HCT116 (cell line): ENCODE measurements around the gene WAC. TPM values are rescaled to one million over a fixed set of nuclear protein-coding genes. Genes with fewer than 3 reads are reported as not detected.

Experiments
- ATAC-seq: fragments of 200-7000 bp; cut with Tn5 transposase; 2 replicates; pipeline ENCODE4 v1.9.1; 2020; ENCODE audit warnings: mild to moderate bottlenecking, moderate library complexity
- BruUV-seq: library from RNA; stranded (reverse); fragments of 400-500 nt; replicated peaks from 2 replicates; lab custom pipeline; 2021; lab: Mats Ljungman, UMichigan
- CTCF ChIA-PET: fragments of 300-600 bp; sonication (Branson Sonifier 250); formaldehyde crosslinking; loops from one replicate; lab custom pipeline; 2021; ENCODE audit warnings: antibody characterized with exemption; lab: Charles Lee
- POLR2A ChIA-PET: fragments of 300-600, 350-600 bp; sonication (Branson Sonifier 250); formaldehyde crosslinking; loops from one replicate; lab custom pipeline; 2021; ENCODE audit warnings: antibody characterized with exemption; lab: Charles Lee
- RAD21 ChIA-PET, 2 experiments: fragments of 300-600 bp; sonication (Branson Sonifier 250); formaldehyde crosslinking; loops; one replicate each; lab custom pipeline; 2023; ENCODE audit warnings: low total read pairs in 2 of 2; ENCODE audit not compliant: uncharacterized antibody in 2 of 2, unreplicated experiment in 2 of 2, low non-redundant PET in 1 of 2; lab: Charles Lee
- DNase-seq: peaks from one replicate; pipeline ENCODE4 v3.0.0-alpha.2; 2010; ENCODE audit warnings: low read depth, low spot score
- H2AFZ ChIP-seq: fragments of 200-600 bp; shearing (Covaris generic), sonication (generic); 2 replicates; pipeline ENCODE4 v1.6.1; 2017; ENCODE audit warnings: low read depth, mixed run types, mixed read lengths, antibody characterized with exemption, low read length; ENCODE audit not compliant: poor library complexity, severe bottlenecking
- H3K27ac ChIP-seq: 2 replicates; pipeline ENCODE4 v1.5.1; 2012; ENCODE audit warnings: low read depth, low read length
- H3K27me3 ChIP-seq: fragments of 200-600 bp; sonication (generic); 2 replicates; pipeline ENCODE4 v1.6.1; 2016; ENCODE audit warnings: mixed run types, low read length, mixed read lengths; ENCODE audit not compliant: insufficient read depth
- H3K36me3 ChIP-seq, 2 experiments: fragments of 200-500 bp in 1 of 2; fragments of 200-600 bp in 1 of 2; sonication (Bioruptor generic) in 1 of 2; sonication (generic) in 1 of 2; 2 replicates each; pipeline versions ENCODE4 v1.5.1 to v1.6.1; 2014 to 2016; ENCODE audit warnings: low read length in 2 of 2, inconsistent platforms in 1 of 2, mixed read lengths in 1 of 2, mixed run types in 1 of 2; ENCODE audit not compliant: insufficient read depth in 2 of 2, control insufficient read depth in 1 of 2
- H3K4me1 ChIP-seq, 2 experiments: fragments of 200-600 bp in 1 of 2; sonication (generic) in 1 of 2; 2 replicates each; pipeline versions ENCODE4 v1.5.1 to v1.6.1; 2012 to 2017; ENCODE audit warnings: low read length in 2 of 2, inconsistent platforms in 1 of 2, mild to moderate bottlenecking in 1 of 2, mixed read lengths in 1 of 2, mixed run types in 1 of 2, moderate library complexity in 1 of 2; ENCODE audit not compliant: insufficient read depth in 2 of 2, control insufficient read depth in 1 of 2
- H3K4me2 ChIP-seq: fragments of 200-600 bp; sonication (generic); 2 replicates; pipeline ENCODE4 v1.6.1; 2017; ENCODE audit warnings: mixed run types, low read length, mixed read lengths
- H3K4me3 ChIP-seq, 2 experiments: fragments of 200-600 bp in 1 of 2; sonication (generic) in 1 of 2; replicated peaks in 1 of 2; 2 replicates each; pipeline ENCODE4 v1.5.1; 2011 to 2016; ENCODE audit warnings: low read length in 2 of 2, control low read depth in 1 of 2, low read depth in 1 of 2, mild to moderate bottlenecking in 1 of 2, mixed read lengths in 1 of 2, mixed run types in 1 of 2
- H3K79me2 ChIP-seq: fragments of 200-600 bp; sonication (generic); 2 replicates; pipeline ENCODE4 v1.6.1; 2017; ENCODE audit warnings: mild to moderate bottlenecking, mixed run types, low read length, moderate library complexity, mixed read lengths; ENCODE audit not compliant: insufficient read depth
- H3K9ac ChIP-seq: fragments of 200-600 bp; sonication (generic); 2 replicates; pipeline ENCODE4 v1.6.1; 2016; ENCODE audit warnings: low read length, mixed read lengths
- H3K9me2 ChIP-seq: fragments of 200-600 bp; sonication (generic), shearing (Covaris generic); 2 replicates; pipeline ENCODE4 v1.6.1; 2017; ENCODE audit warnings: mixed run types, mild to moderate bottlenecking, moderate library complexity; ENCODE audit not compliant: insufficient read depth
- H3K9me3 ChIP-seq, 2 experiments: fragments of 200-500 bp in 1 of 2; fragments of 200-600 bp in 1 of 2; sonication (Bioruptor generic) in 1 of 2; sonication (generic) in 1 of 2; 2 replicates each; pipeline ENCODE4 v1.6.1; 2014 to 2017; ENCODE audit warnings: low read length in 2 of 2, mixed read lengths in 2 of 2, inconsistent platforms in 1 of 2, low read depth in 1 of 2, mild to moderate bottlenecking in 1 of 2, mixed run types in 1 of 2, moderate library complexity in 1 of 2; ENCODE audit not compliant: control insufficient read depth in 1 of 2, insufficient read depth in 1 of 2
- H4K20me1 ChIP-seq: fragments of 200-600 bp; sonication (generic), shearing (Covaris generic); 2 replicates; pipeline ENCODE4 v1.6.1; 2017; ENCODE audit warnings: mixed run types, mild to moderate bottlenecking, moderate library complexity; ENCODE audit not compliant: insufficient read depth
- ATF3 ChIP-seq: IDR thresholded peaks from 2 replicates; pipeline ENCODE4 v1.6.1; 2012
- CEBPB ChIP-seq: IDR thresholded peaks from 2 replicates; pipeline ENCODE4 v1.6.1; 2012; ENCODE audit warnings: low read depth
- EZH2 ChIP-seq: fragments of 200-600 bp; sonication (generic); IDR thresholded peaks from 2 replicates; pipeline ENCODE4 v1.6.1; 2017; ENCODE audit warnings: antibody characterized with exemption, mixed run types
- EZH2phosphoT487 ChIP-seq: fragments of 200-600 bp; IDR thresholded peaks from 2 replicates; pipeline ENCODE4 v1.6.1; 2018; ENCODE audit warnings: antibody characterized with exemption, borderline replicate concordance
- FOSL1 ChIP-seq: IDR thresholded peaks from 2 replicates; pipeline ENCODE4 v1.6.1; 2012; ENCODE audit warnings: low read depth
- POLR2A ChIP-seq: IDR thresholded peaks from 2 replicates; pipeline ENCODE4 v1.7.0; 2011; ENCODE audit warnings: borderline replicate concordance; ENCODE audit not compliant: insufficient read depth, insufficient read length; ENCODE audit errors: extremely low read depth
- REST ChIP-seq: IDR thresholded peaks from 2 replicates; pipeline ENCODE4 v1.6.1; 2012; ENCODE audit warnings: low read depth
- SIN3A ChIP-seq: IDR thresholded peaks from 2 replicates; pipeline ENCODE4 v1.6.1; 2012; ENCODE audit warnings: low read depth
- SP1 ChIP-seq: IDR thresholded peaks from 2 replicates; pipeline ENCODE4 v1.6.1; 2012; ENCODE audit warnings: low read depth
- SRF ChIP-seq: IDR thresholded peaks from 2 replicates; pipeline ENCODE4 v1.6.1; 2012; ENCODE audit warnings: low read depth
- TCF7L2 ChIP-seq: IDR thresholded peaks from 2 replicates; pipeline ENCODE4 v1.7.0; 2011; ENCODE audit warnings: borderline replicate concordance, inconsistent platforms; ENCODE audit not compliant: insufficient read depth, insufficient read length; ENCODE audit errors: extremely low read depth
- ZFX ChIP-seq: fragments of 450-650 bp; IDR thresholded peaks from 2 replicates; pipeline ENCODE4 v1.6.1; 2017
- ZNF274 ChIP-seq: fragments of 200-500 bp; sonication (Bioruptor generic); IDR thresholded peaks from 2 replicates; pipeline ENCODE4 v1.6.1; 2014; ENCODE audit warnings: mild to moderate bottlenecking, low read depth, low read length, inconsistent platforms
- intact Hi-C: fragments of 100-400 bp; cut with micrococcal nuclease; formaldehyde crosslinking; loops from 2 replicates; pipeline ENCODE4 v1.10.0; 2022
- total RNA-seq: library from RNA; stranded (reverse); gene quantifications from one replicate; pipeline ENCODE4 v1.2.1, GENCODE V29; 2021; ENCODE audit not compliant: unreplicated experiment
- TF ChIP-seq, protein P1 (sequence below): IDR thresholded peaks from 2 replicates; pipeline ENCODE4 v1.6.1; 2011; ENCODE audit warnings: mild to moderate bottlenecking, low read length, moderate library complexity; ENCODE audit not compliant: insufficient replicate concordance; ENCODE audit errors: extremely low read depth

The WAC gene
- total RNA-seq, 1 experiment from 2014 or later: 117 TPM

DNA sequence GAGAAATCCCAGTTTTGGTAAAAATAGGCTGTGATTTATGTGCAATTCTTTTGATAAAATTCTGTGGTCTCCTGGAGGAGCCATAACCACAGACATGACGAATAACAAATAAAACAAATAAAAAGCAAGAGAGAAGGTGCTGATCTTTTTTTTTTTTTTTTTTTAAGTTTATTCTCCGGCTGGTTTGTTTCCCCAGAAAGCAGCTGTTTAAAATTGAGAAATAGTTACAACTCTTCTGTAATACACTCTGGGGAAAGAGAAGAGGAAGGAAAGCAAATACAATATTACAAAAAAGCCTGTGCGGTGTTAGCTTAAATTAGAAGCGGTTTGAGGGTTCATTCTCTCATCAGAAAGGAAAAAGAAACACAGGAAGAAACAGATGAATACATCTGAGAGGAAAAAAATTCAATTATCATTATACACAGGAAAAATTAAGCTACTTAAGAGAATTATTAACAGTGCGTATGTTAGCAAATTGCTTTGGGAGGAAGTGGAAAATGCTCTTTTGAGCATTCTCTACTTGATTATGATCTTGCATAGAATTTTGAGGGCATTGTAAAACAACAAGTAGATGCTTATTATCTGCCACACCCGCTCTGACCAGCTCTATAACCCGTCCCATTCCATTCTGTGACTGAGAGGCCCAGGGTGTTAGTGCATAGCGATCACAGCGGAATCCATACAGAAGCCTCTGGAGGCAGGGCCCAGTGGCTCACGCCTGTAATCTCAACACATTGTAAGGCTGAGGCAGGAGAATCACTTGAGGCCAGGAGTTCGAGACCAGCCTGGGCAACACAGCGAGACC is 40.6 kb upstream of the WAC start:
- ATAC-seq (no peak), DNase-seq (no peak)
- Histone ChIP-seq H3K27me3 (no peaks in the 10 kb centered on the region), H3K36me3 (no peaks in the 10 kb centered on the region), H3K4me2 (no peak overlapping the region), H3K9me2 (no peaks in the 10 kb centered on the region), H2AFZ (no peak overlapping the region), H3K9ac (no peak overlapping the region), H3K4me3 (no peak overlapping the region), H3K4me1 (peaks cover 0 to 3% of the 10 kb centered on the region in 2 experiments; a peak in 2 of 4 replicates), H4K20me1 (no peaks in the 10 kb centered on the region), H3K9me3 (no peaks in the 10 kb centered on the region), H3K79me2 (no peaks in the 10 kb centered on the region), H3K27ac (no peak overlapping the region)
- CTCF ChIA-PET: no interaction called here
- BruUV-seq: no TSS peak
- TF ChIP-seq SIN3A: no peak
- TF ChIP-seq, protein P1, sequence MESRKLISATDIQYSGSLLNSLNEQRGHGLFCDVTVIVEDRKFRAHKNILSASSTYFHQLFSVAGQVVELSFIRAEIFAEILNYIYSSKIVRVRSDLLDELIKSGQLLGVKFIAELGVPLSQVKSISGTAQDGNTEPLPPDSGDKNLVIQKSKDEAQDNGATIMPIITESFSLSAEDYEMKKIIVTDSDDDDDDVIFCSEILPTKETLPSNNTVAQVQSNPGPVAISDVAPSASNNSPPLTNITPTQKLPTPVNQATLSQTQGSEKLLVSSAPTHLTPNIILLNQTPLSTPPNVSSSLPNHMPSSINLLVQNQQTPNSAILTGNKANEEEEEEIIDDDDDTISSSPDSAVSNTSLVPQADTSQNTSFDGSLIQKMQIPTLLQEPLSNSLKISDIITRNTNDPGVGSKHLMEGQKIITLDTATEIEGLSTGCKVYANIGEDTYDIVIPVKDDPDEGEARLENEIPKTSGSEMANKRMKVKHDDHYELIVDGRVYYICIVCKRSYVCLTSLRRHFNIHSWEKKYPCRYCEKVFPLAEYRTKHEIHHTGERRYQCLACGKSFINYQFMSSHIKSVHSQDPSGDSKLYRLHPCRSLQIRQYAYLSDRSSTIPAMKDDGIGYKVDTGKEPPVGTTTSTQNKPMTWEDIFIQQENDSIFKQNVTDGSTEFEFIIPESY: no peak
- intact Hi-C loops: no loop called here
- RAD21 ChIA-PET: no interaction called here
- POLR2A ChIA-PET: interaction anchor here (1.1 kb wide), 1 partner anchor 10 kb away, joined by 3 read pairs; no protein-coding TSS in a partner anchor

GRCh38 chr10:28494420-28494819 is 38.5 kb upstream of the WAC start:
- Histone ChIP-seq H3K4me2 (no peak overlapping the region), H3K4me1 (peaks cover 0 to 3% of the 10 kb centered on the region in 2 experiments; a peak in 2 of 4 replicates), H3K9me3 (no peaks in the 10 kb centered on the region), H3K27ac (no peak overlapping the region), H3K27me3 (no peaks in the 10 kb centered on the region), H3K79me2 (no peaks in the 10 kb centered on the region), H4K20me1 (no peaks in the 10 kb centered on the region), H2AFZ (no peak overlapping the region), H3K9me2 (no peaks in the 10 kb centered on the region), H3K9ac (no peak overlapping the region), H3K36me3 (no peaks in the 10 kb centered on the region), H3K4me3 (no peak overlapping the region)
- no TSS peak for BruUV-seq
- DNase-seq (no peak), ATAC-seq (no peak)
- RAD21 ChIA-PET: no interaction called here
- POLR2A ChIA-PET: no interaction called here
- intact Hi-C loops: no loop called here
- CTCF ChIA-PET: no interaction called here
- TF ChIP-seq SIN3A: no peak
- TF ChIP-seq FOSL1: no peak
- no peak for TF ChIP-seq CEBPB
- no peak for TF ChIP-seq EZH2phosphoT487
- no peak for TF ChIP-seq ATF3
- no peak for TF ChIP-seq POLR2A
- no peak for TF ChIP-seq TCF7L2
- no peak for TF ChIP-seq REST
- TF ChIP-seq SP1: no peak
- no peak for TF ChIP-seq ZFX
- no peak for TF ChIP-seq SRF
- TF ChIP-seq EZH2: no peak
- TF ChIP-seq ZNF274: no peak
